C4-2B (cell line): Measurements from ENCODE around the gene ZFP36L1.

Experiments used
- CTCF ChIP-seq: fragments of 450-650 bp; conservative IDR thresholded peaks from 2 replicates; pipeline ENCODE4 v1.5.1; 2017; ENCODE audit warnings: mild to moderate bottlenecking
- ZFX ChIP-seq: fragments of 450-650 bp; IDR thresholded peaks from 2 replicates; pipeline ENCODE4 v1.6.1; 2017

GRCh38 chr14:68759937-68760336, 32.9 kb downstream of the ZFP36L1 start:
- TF ChIP-seq CTCF (no peak), ZFX (no peak)
